GM12892 (cell line): ENCODE measurements around the gene RPL13.
A peak's percentile ranks its signal among the peaks of the same experiment; 100 is the strongest.

ENCODE experiments used
- DNase-seq: peaks from one replicate; pipeline ENCODE4 v3.0.0; 2011; ENCODE audit not compliant: insufficient read length
- FAIRE-seq: peaks from 2 replicates; lab custom pipeline; 2011; peaks lifted over from hg19 to GRCh38; lab: Jason Lieb, UNC
- POLR2A ChIP-seq: IDR thresholded peaks from 2 replicates; pipeline ENCODE4 v1.6.1; 2011; ENCODE audit warnings: low read depth, low read length, control low read depth
- POLR2AphosphoS5 ChIP-seq: IDR thresholded peaks from 2 replicates; pipeline ENCODE4 v1.6.1; 2011; ENCODE audit warnings: low read depth, low read length, control low read depth
- TAF1 ChIP-seq: IDR thresholded peaks from 2 replicates; pipeline ENCODE4 v1.6.1; 2011; ENCODE audit warnings: low read depth, mild to moderate bottlenecking, control low read depth, low read length, borderline replicate concordance

The RPL13 gene

GRCh38 chr16:89555265-89555664 is 5.2 kb upstream of the RPL13 start:
- TF ChIP-seq TAF1 (no peak), POLR2AphosphoS5 (no peak), POLR2A (no peak)
- FAIRE-seq (no peak), DNase-seq (no peak)

GRCh38 chr16:89555780-89556179 is 4.7 kb upstream of the RPL13 start:
- TF ChIP-seq POLR2AphosphoS5 (no peak), POLR2A (no peak), TAF1 (no peak)
- DNase-seq, result no peak
- FAIRE-seq, result no peak

- peak; percentile 66 for DNase-seq
- TF ChIP-seq TAF1, result no peak
- no peak for TF ChIP-seq POLR2AphosphoS5
- TF ChIP-seq POLR2A, result no peak
- peak; percentile 42 for FAIRE-seq
These were observed 3.5 kb upstream of the RPL13 start for GRCh38 chr16:89556750-89557689.

- FAIRE-seq (no peak), DNase-seq (no peak)
- no peak for TF ChIP-seq TAF1
- no peak for TF ChIP-seq POLR2A
- no peak for TF ChIP-seq POLR2AphosphoS5
These were observed 2.6 kb upstream of the RPL13 start for GRCh38 chr16:89557690-89558490.

- TF ChIP-seq TAF1 (no peak), POLR2AphosphoS5 (no peak; the same call in 1 of the 2 replicates), POLR2A (no peak)
- no peak for FAIRE-seq
These were observed 831 bp downstream of the RPL13 start for GRCh38 chr16:89561142-89561883.

GRCh38 chr16:89561884-89562599 is 1.6 kb downstream of the RPL13 start:
- FAIRE-seq (no peak), DNase-seq (no peak)
- TF ChIP-seq TAF1, result no peak
- TF ChIP-seq POLR2A, result peak; percentile 27; the same call in 1 of the 2 replicates

More at GRCh38 chr16:89561142-89561883, 831 bp downstream of the RPL13 start:
- DNase-seq, result no peak

GRCh38 chr16:89562939-89563338 is 2.5 kb downstream of the RPL13 start:
- FAIRE-seq (no peak), DNase-seq (no peak)
- TF ChIP-seq TAF1 (no peak), POLR2A (no peak), POLR2AphosphoS5 (no peak)

- FAIRE-seq, result no peak
- TF ChIP-seq POLR2A (peak; percentile 29), POLR2AphosphoS5 (peak; percentile 80; the same call in 1 of the 2 replicates), TAF1 (no peak)
- no peak for DNase-seq
These were observed 3.3 kb downstream of the RPL13 start for GRCh38 chr16:89563639-89564392.

GRCh38 chr16:89564476-89565255 is 4.2 kb downstream of the RPL13 start:
- no peak for FAIRE-seq
- TF ChIP-seq POLR2AphosphoS5, result peak; percentile 93
- TF ChIP-seq TAF1, result no peak
- peak; percentile 73 for TF ChIP-seq POLR2A

More at GRCh38 chr16:89564476-89565255, 4.2 kb downstream of the RPL13 start:
- DNase-seq, result no peak
